Measurements from ENCODE around the gene IRAK1. TPM values are rescaled to one million over a fixed set of nuclear protein-coding genes. Genes with fewer than 3 reads are reported as not detected.
A peak's percentile ranks its signal among the peaks of the same experiment; 100 is the strongest.

IRAK1 gene
- polyA plus RNA-seq, 1 of the 3 experiments (the other 2 are of a cell fraction): 68.5 TPM

DNA sequence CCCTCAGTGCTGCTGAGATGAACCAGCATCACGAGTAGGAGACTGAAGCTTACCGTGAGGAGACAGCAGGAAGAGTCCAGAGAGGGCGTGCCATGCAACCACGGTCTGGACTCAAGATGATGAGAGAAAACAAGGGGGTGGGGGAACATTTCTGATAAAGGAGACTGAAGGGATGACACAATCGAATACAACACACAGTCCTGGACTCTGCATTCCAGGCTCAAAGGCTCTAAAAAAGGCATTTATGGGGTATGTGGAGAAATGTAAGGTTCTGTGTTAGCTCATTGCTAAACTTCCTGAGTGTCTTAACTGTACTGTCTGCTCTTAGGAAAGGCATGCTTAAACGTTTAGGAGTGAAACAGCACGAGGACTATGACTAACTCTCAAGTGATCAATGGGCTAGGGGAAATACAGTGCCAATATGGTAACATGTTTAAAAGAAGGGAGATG lies 20.6 kb upstream of the IRAK1 start:
- Histone ChIP-seq H3F3A (replicated peaks; ENCODE audit: insufficient read depth) (no peaks in the 10 kb centered on the region), H3K9me2 (no peaks in the 10 kb centered on the region), H2AFZ (ENCODE audit: low read depth) (no peak overlapping the region), H3K27me3 (ENCODE audit: insufficient read depth) (no peaks in the 10 kb centered on the region; the same call in 1 of the 2 replicates), H3K79me2 (ENCODE audit: insufficient read depth) (peaks cover 57% of the 10 kb centered on the region; the same call in 1 of the 2 replicates), H3K36me3 (replicated peaks in 1 of 2; ENCODE audit: control insufficient read depth in 1 of 2, insufficient read depth in 2 of 2, low read length in 1 of 2) (no peaks in the 10 kb centered on the region), H3K9ac (no peak overlapping the region), H3K9me3 (no peaks in the 10 kb centered on the region), H3K4me1 (ENCODE audit: control insufficient read depth in 1 of 2, insufficient read depth in 2 of 2, low read depth in 1 of 2, low read length in 1 of 2) (peaks cover 4 to 8% of the 10 kb centered on the region in 2 experiments; a peak in 2 of 4 replicates), H4K20me1 (ENCODE audit: insufficient read depth) (peaks cover 9% of the 10 kb centered on the region), H3K27ac (ENCODE audit: low read depth in 2 of 2, low read length in 1 of 2) (peak overlapping the region in 1 of 2 experiments; percentile 46; a peak in 1 of 4 replicates), H3K4me2 (no peak overlapping the region), H3K4me3 (ENCODE audit: low read depth in 2 of 2, low read length in 1 of 2) (no peak overlapping the region)
- POLR2A ChIA-PET: no interaction called here
- whole genome bisulfite sequencing (ENCODE audit: low lambda C conversion rate): 31% methylated on average over 7 of the region's 7 CpGs
- CTCF ChIA-PET: interaction anchor here (0.7 to 4.9 kb wide), 6 partner anchors 10 to 27 kb away, joined by 3 to 30 read pairs (median 5); no protein-coding TSS in a partner anchor
- DNase-seq: no peak
- TF ChIP-seq YY1 (IDR thresholded peaks at IDR 0.05; ENCODE audit: low read depth) (no peak), ELF1 (IDR thresholded peaks at IDR 0.05) (no peak), MXI1 (IDR thresholded peaks at IDR 0.05; ENCODE audit: low read depth, low read length) (no peak), NRF1 (IDR thresholded peaks at IDR 0.05; ENCODE audit: low read depth, low read length) (no peak), MEF2A (IDR thresholded peaks at IDR 0.05; ENCODE audit: borderline replicate concordance, low read depth) (no peak), JUND (IDR thresholded peaks at IDR 0.05) (no peak), RAD21 (IDR thresholded peaks at IDR 0.05; ENCODE audit: low read length) (no peak), CHD2 (IDR thresholded peaks at IDR 0.05; ENCODE audit: low read length, partially characterized antibody) (no peak), FOXJ3 (CRISPR knock-in tag; IDR thresholded peaks at IDR 0.05) (no peak), RXRA (IDR thresholded peaks at IDR 0.05; ENCODE audit: borderline replicate concordance, low read depth) (no peak), FOSL2 (IDR thresholded peaks at IDR 0.05; ENCODE audit: borderline replicate concordance, low read depth) (no peak), EP300 (IDR thresholded peaks at IDR 0.05; ENCODE audit: borderline replicate concordance in 1 of 2, low read depth in 1 of 2, low read length in 1 of 2) (no peak), NFIC (IDR thresholded peaks at IDR 0.05; ENCODE audit: borderline replicate concordance) (no peak), TEAD4 (IDR thresholded peaks at IDR 0.05; ENCODE audit: borderline replicate concordance, insufficient read depth) (no peak)
- TF ChIP-seq, protein P1, sequence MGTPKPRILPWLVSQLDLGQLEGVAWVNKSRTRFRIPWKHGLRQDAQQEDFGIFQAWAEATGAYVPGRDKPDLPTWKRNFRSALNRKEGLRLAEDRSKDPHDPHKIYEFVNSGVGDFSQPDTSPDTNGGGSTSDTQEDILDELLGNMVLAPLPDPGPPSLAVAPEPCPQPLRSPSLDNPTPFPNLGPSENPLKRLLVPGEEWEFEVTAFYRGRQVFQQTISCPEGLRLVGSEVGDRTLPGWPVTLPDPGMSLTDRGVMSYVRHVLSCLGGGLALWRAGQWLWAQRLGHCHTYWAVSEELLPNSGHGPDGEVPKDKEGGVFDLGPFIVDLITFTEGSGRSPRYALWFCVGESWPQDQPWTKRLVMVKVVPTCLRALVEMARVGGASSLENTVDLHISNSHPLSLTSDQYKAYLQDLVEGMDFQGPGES (IDR thresholded peaks at IDR 0.05; ENCODE audit: low read depth, low read length): no peak
- TF ChIP-seq, protein P2, sequence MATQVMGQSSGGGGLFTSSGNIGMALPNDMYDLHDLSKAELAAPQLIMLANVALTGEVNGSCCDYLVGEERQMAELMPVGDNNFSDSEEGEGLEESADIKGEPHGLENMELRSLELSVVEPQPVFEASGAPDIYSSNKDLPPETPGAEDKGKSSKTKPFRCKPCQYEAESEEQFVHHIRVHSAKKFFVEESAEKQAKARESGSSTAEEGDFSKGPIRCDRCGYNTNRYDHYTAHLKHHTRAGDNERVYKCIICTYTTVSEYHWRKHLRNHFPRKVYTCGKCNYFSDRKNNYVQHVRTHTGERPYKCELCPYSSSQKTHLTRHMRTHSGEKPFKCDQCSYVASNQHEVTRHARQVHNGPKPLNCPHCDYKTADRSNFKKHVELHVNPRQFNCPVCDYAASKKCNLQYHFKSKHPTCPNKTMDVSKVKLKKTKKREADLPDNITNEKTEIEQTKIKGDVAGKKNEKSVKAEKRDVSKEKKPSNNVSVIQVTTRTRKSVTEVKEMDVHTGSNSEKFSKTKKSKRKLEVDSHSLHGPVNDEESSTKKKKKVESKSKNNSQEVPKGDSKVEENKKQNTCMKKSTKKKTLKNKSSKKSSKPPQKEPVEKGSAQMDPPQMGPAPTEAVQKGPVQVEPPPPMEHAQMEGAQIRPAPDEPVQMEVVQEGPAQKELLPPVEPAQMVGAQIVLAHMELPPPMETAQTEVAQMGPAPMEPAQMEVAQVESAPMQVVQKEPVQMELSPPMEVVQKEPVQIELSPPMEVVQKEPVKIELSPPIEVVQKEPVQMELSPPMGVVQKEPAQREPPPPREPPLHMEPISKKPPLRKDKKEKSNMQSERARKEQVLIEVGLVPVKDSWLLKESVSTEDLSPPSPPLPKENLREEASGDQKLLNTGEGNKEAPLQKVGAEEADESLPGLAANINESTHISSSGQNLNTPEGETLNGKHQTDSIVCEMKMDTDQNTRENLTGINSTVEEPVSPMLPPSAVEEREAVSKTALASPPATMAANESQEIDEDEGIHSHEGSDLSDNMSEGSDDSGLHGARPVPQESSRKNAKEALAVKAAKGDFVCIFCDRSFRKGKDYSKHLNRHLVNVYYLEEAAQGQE (IDR thresholded peaks at IDR 0.05; ENCODE audit: low read depth, low read length): no peak
- TF ChIP-seq, protein P3, sequence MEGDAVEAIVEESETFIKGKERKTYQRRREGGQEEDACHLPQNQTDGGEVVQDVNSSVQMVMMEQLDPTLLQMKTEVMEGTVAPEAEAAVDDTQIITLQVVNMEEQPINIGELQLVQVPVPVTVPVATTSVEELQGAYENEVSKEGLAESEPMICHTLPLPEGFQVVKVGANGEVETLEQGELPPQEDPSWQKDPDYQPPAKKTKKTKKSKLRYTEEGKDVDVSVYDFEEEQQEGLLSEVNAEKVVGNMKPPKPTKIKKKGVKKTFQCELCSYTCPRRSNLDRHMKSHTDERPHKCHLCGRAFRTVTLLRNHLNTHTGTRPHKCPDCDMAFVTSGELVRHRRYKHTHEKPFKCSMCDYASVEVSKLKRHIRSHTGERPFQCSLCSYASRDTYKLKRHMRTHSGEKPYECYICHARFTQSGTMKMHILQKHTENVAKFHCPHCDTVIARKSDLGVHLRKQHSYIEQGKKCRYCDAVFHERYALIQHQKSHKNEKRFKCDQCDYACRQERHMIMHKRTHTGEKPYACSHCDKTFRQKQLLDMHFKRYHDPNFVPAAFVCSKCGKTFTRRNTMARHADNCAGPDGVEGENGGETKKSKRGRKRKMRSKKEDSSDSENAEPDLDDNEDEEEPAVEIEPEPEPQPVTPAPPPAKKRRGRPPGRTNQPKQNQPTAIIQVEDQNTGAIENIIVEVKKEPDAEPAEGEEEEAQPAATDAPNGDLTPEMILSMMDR (IDR thresholded peaks at IDR 0.05): no peak
- TF ChIP-seq, protein P4, sequence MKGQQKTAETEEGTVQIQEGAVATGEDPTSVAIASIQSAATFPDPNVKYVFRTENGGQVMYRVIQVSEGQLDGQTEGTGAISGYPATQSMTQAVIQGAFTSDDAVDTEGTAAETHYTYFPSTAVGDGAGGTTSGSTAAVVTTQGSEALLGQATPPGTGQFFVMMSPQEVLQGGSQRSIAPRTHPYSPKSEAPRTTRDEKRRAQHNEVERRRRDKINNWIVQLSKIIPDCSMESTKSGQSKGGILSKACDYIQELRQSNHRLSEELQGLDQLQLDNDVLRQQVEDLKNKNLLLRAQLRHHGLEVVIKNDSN (IDR thresholded peaks at IDR 0.05; ENCODE audit: borderline replicate concordance, low read depth): no peak
- TF ChIP-seq, protein P5, sequence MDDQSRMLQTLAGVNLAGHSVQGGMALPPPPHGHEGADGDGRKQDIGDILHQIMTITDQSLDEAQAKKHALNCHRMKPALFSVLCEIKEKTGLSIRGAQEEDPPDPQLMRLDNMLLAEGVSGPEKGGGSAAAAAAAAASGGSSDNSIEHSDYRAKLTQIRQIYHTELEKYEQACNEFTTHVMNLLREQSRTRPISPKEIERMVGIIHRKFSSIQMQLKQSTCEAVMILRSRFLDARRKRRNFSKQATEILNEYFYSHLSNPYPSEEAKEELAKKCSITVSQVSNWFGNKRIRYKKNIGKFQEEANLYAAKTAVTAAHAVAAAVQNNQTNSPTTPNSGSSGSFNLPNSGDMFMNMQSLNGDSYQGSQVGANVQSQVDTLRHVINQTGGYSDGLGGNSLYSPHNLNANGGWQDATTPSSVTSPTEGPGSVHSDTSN (IDR thresholded peaks at IDR 0.05): no peak
- TF ChIP-seq, protein P6, sequence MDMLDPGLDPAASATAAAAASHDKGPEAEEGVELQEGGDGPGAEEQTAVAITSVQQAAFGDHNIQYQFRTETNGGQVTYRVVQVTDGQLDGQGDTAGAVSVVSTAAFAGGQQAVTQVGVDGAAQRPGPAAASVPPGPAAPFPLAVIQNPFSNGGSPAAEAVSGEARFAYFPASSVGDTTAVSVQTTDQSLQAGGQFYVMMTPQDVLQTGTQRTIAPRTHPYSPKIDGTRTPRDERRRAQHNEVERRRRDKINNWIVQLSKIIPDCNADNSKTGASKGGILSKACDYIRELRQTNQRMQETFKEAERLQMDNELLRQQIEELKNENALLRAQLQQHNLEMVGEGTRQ (IDR thresholded peaks at IDR 0.05; ENCODE audit: borderline replicate concordance, low read depth, low read length): no peak
